Measurements from ENCODE around the gene TBC1D24. TPM values are rescaled to one million over a fixed set of nuclear protein-coding genes. Genes with fewer than 3 reads are reported as not detected.
"Not testable (repeated sequence)": the region's sequence is repeated elsewhere in the genome, so short reads cannot be mapped to it uniquely, and the experiment has no call there.

TBC1D24 gene
- polyA plus RNA-seq, 3 donors, result 14.3 to 17.7 (median 14.6) TPM

GRCh38 chr16:2554709-2555425 is 79.9 kb downstream of the TBC1D24 start:
- DNase-seq (ENCODE audit: low read depth in 3 of 3, low spot score in 2 of 3), result not testable (repeated sequence)

Other genes with a start within 250 kb of the TBC1D24 start
- under 1 TPM; 0.68 to 0.74 (median 0.74) TPM for gene DNASE1L2, start 238.7 kb upstream of the TBC1D24 start, polyA plus RNA-seq (ENCODE audit: insufficient read length in 3 of 3)
- 10 to 100 TPM; 58.4 to 64.1 (median 58.7) TPM for gene ECI1, start 223.5 kb upstream of the TBC1D24 start, polyA plus RNA-seq (ENCODE audit: insufficient read length in 3 of 3)
- 100 to 1,000 TPM; 176 to 191 (median 186) TPM for gene RNPS1, start 207.0 kb upstream of the TBC1D24 start, polyA plus RNA-seq (ENCODE audit: insufficient read length in 3 of 3)
- 1 to 10 TPM; 4.3 to 5.5 (median 5.4) TPM for gene ABCA3, start 134.4 kb upstream of the TBC1D24 start, polyA plus RNA-seq (ENCODE audit: insufficient read length in 3 of 3)
- 10 to 100 TPM in 1 of 3 donors, 1 to 10 TPM in 2; 9.8 to 10.3 (median 9.9) TPM for gene CCNF, start 45.7 kb upstream of the TBC1D24 start, polyA plus RNA-seq (ENCODE audit: insufficient read length in 3 of 3)
- 1 to 10 TPM; 7.9 to 9.3 (median 9.0) TPM for gene TEDC2, start 15.0 kb upstream of the TBC1D24 start, polyA plus RNA-seq (ENCODE audit: insufficient read length in 3 of 3)
- 1 to 10 TPM; 1.7 to 2.5 (median 2.4) TPM for gene NTN3, start 3.8 kb upstream of the TBC1D24 start, polyA plus RNA-seq (ENCODE audit: insufficient read length in 3 of 3)
- 100 to 1,000 TPM; 139 to 187 (median 148) TPM for gene ATP6V0C, start 38.8 kb downstream of the TBC1D24 start, polyA plus RNA-seq (ENCODE audit: insufficient read length in 3 of 3)
- 10 to 100 TPM; 18.6 to 24.0 (median 21.7) TPM for gene AMDHD2, start 45.2 kb downstream of the TBC1D24 start, polyA plus RNA-seq (ENCODE audit: insufficient read length in 3 of 3)
- gene CEMP1, start 56.3 kb downstream of the TBC1D24 start, polyA plus RNA-seq (ENCODE audit: insufficient read length in 3 of 3), result 1 to 10 TPM; 2.2 to 3.7 (median 2.5) TPM
- 10 to 100 TPM; 49.6 to 60.8 (median 51.2) TPM for gene PDPK1, start 62.9 kb downstream of the TBC1D24 start, polyA plus RNA-seq (ENCODE audit: insufficient read length in 3 of 3)
- 10 to 100 TPM; 23.7 to 25.6 (median 24.2) TPM for gene KCTD5, start 207.4 kb downstream of the TBC1D24 start, polyA plus RNA-seq (ENCODE audit: insufficient read length in 3 of 3)
- 1 to 10 TPM; 1.2 to 1.7 (median 1.2) TPM for gene PRSS27, start 245.1 kb downstream of the TBC1D24 start, polyA plus RNA-seq (ENCODE audit: insufficient read length in 3 of 3)